Hepatic stellate cell (primary cell): ENCODE results near the gene ARHGAP1.
A peak's percentile ranks its signal among the peaks of the same experiment; 100 is the strongest.
"Not testable (repeated sequence)": the region's sequence is repeated elsewhere in the genome, so short reads cannot be mapped to it uniquely, and the experiment has no call there.

Experiments used
- DNase-seq: peaks from one replicate; pipeline ENCODE4 v3.0.0; 2011; ENCODE audit warnings: low spot score

Gene ARHGAP1

GRCh38 chr11:46723359-46723680 lies 22.9 kb upstream of the ARHGAP1 start:
- DNase-seq, result no peak

- no peak for DNase-seq
These were observed 22.3 kb upstream of the ARHGAP1 start for GRCh38 chr11:46722566-46723358.

- DNase-seq, result no peak
These were observed 20.9 kb upstream of the ARHGAP1 start for GRCh38 chr11:46721286-46721685.

- DNase-seq, result no peak
These were observed 19.3 kb upstream of the ARHGAP1 start for GRCh38 chr11:46719543-46720218.

- DNase-seq, result no peak
These were observed 18.7 kb upstream of the ARHGAP1 start, which contains the start of gene F2 for GRCh38 chr11:46719048-46719542. Gene F2, plus strand, starts transcription at chr11:46719213. Its CDS starts 23 bp downstream, at chr11:46719236.

- DNase-seq, result no peak
These were observed 18.0 kb upstream of the ARHGAP1 start for GRCh38 chr11:46718155-46719019.

GRCh38 chr11:46717825-46718154 lies 17.4 kb upstream of the ARHGAP1 start:
- DNase-seq, result not testable (repeated sequence)

- no peak for DNase-seq
These were observed 12.6 kb upstream of the ARHGAP1 start for GRCh38 chr11:46712874-46713576.

GRCh38 chr11:46711303-46711702 lies 10.9 kb upstream of the ARHGAP1 start:
- no peak for DNase-seq

GRCh38 chr11:46710821-46711269 lies 10.4 kb upstream of the ARHGAP1 start:
- DNase-seq, result peak; percentile 87

GRCh38 chr11:46709351-46709750 lies 8.9 kb upstream of the ARHGAP1 start:
- not testable (repeated sequence) for DNase-seq

GRCh38 chr11:46706886-46707285 lies 6.5 kb upstream of the ARHGAP1 start:
- no peak for DNase-seq

GRCh38 chr11:46705070-46705688 lies 4.8 kb upstream of the ARHGAP1 start:
- DNase-seq, result no peak

- DNase-seq, result no peak
These were observed 747 bp upstream of the ARHGAP1 start for GRCh38 chr11:46701078-46701654.

GRCh38 chr11:46698597-46698996 lies 1.8 kb downstream of the ARHGAP1 start:
- no peak for DNase-seq

- DNase-seq, result no peak
These were observed 2.7 kb downstream of the ARHGAP1 start for GRCh38 chr11:46697723-46698122.

GRCh38 chr11:46697303-46697702 lies 3.1 kb downstream of the ARHGAP1 start:
- peak; percentile 61 for DNase-seq

- DNase-seq, result no peak
These were observed 4.2 kb downstream of the ARHGAP1 start for GRCh38 chr11:46696212-46696558.

- DNase-seq, result no peak
These were observed 4.8 kb downstream of the ARHGAP1 start for GRCh38 chr11:46695345-46696211.

- DNase-seq, result no peak
These were observed 5.8 kb downstream of the ARHGAP1 start for GRCh38 chr11:46694607-46695006.
